HepG2 (cell line): ENCODE results near the gene EXOC3L4. TPM values are rescaled to one million over a fixed set of nuclear protein-coding genes. Genes with fewer than 3 reads are reported as not detected.

ENCODE experiments used
- ATAC-seq: fragments of 200-7000 bp; cut with Tn5 transposase; 3 replicates; pipeline ENCODE4 v1.9.1; 2020; ENCODE audit warnings: mild to moderate bottlenecking, moderate library complexity
- BruUV-seq: library from RNA; stranded (reverse); fragments of 400-500 nt; replicated peaks from 2 replicates; lab custom pipeline; 2021; lab: Mats Ljungman, UMichigan
- CTCF ChIA-PET: fragments of 300-600 bp; formaldehyde crosslinking; extraction: SDS; loops from one replicate; lab custom pipeline; 2021; ENCODE audit warnings: low total read pairs, inconsistent platforms, low intra/inter-chr PET ratio; lab: Yijun Ruan, JAX
- POLR2A ChIA-PET: fragments of 350-600 bp; sonication (Branson Sonifier 250); formaldehyde crosslinking; loops from one replicate; lab custom pipeline; 2020; ENCODE audit warnings: antibody characterized with exemption, inconsistent platforms; lab: Yijun Ruan, JAX
- DNase-seq: peaks from one replicate; pipeline ENCODE4 v3.0.0-alpha.2; 2015; ENCODE audit warnings: low spot score
- FAIRE-seq: peaks from 3 replicates; lab custom pipeline; 2011; peaks lifted over from hg19 to GRCh38; lab: Jason Lieb, UNC
- H2AFZ ChIP-seq: one replicate; pipeline ENCODE4 v1.6.1; 2011; ENCODE audit warnings: low read length, inconsistent platforms
- H3K27ac ChIP-seq: fragments of 300-600 bp; 3 replicates; pipeline ENCODE4 v1.8.0; 2011; ENCODE audit warnings: mixed run types, mild to moderate bottlenecking, mixed read lengths, low read length, inconsistent platforms; ENCODE audit not compliant: insufficient read depth; ENCODE audit errors: extremely low read length
- H3K27me3 ChIP-seq, 2 experiments: fragments of 200-600 bp in 1 of 2; 2 replicates in 1 of 2; 3 replicates in 1 of 2; pipeline versions ENCODE4 v1.6.0 to v1.8.0; 2011; ENCODE audit warnings: low read length in 2 of 2, mild to moderate bottlenecking in 2 of 2, moderate library complexity in 2 of 2, inconsistent platforms in 1 of 2; ENCODE audit not compliant: insufficient read depth in 2 of 2, control insufficient read depth in 1 of 2
- H3K36me3 ChIP-seq, 2 experiments: fragments of 200-600 bp in 1 of 2; replicated peaks in 1 of 2; 2 replicates in 1 of 2; 3 replicates in 1 of 2; pipeline versions ENCODE4 v1.5.1 to v1.8.0; 2011; ENCODE audit warnings: low read length in 2 of 2, inconsistent platforms in 1 of 2; ENCODE audit not compliant: insufficient read depth in 2 of 2, control insufficient read depth in 1 of 2
- H3K4me1 ChIP-seq: 2 replicates; pipeline ENCODE4 v1.5.1; 2012; ENCODE audit warnings: low read length, inconsistent platforms; ENCODE audit not compliant: insufficient read depth
- H3K4me2 ChIP-seq: 2 replicates; pipeline ENCODE4 v1.6.0; 2011; ENCODE audit warnings: low read depth, low read length, inconsistent platforms
- H3K4me3 ChIP-seq, 3 experiments: fragments of 200-600 bp in 1 of 3; sonication (generic), shearing (Covaris generic) in 1 of 3; replicated peaks in 1 of 3; 2 replicates each; pipeline ENCODE4 v1.5.1; 2011 to 2016; ENCODE audit warnings: low read length in 3 of 3, inconsistent platforms in 2 of 3, low read depth in 2 of 3, mild to moderate bottlenecking in 2 of 3, control low read depth in 1 of 3, mixed read lengths in 1 of 3; ENCODE audit not compliant: insufficient read depth in 1 of 3
- H3K79me2 ChIP-seq: one replicate; pipeline ENCODE4 v1.6.1; 2011; ENCODE audit warnings: low read length, inconsistent platforms; ENCODE audit not compliant: insufficient read depth
- H3K9ac ChIP-seq: 2 replicates; pipeline ENCODE4 v1.6.0; 2011; ENCODE audit warnings: mild to moderate bottlenecking, low read depth, low read length, inconsistent platforms; ENCODE audit not compliant: insufficient read depth
- H3K9me3 ChIP-seq: 2 replicates; pipeline ENCODE4 v1.5.1; 2012; ENCODE audit warnings: mild to moderate bottlenecking, low read length
- H4K20me1 ChIP-seq: 2 replicates; pipeline ENCODE4 v1.6.0; 2011; ENCODE audit warnings: inconsistent platforms, mild to moderate bottlenecking, low read length, moderate library complexity; ENCODE audit not compliant: insufficient read depth
- GATAD1 ChIP-seq: IDR thresholded peaks from 2 replicates; pipeline ENCODE4 v1.6.1; 2016; ENCODE audit warnings: missing genetic modification reagents, missing compliant biosample characterization
- HOXA3 ChIP-seq: sonication (generic); formaldehyde crosslinking; IDR thresholded peaks from 2 replicates; pipeline ENCODE4 v1.5.0; 2020; ENCODE audit warnings: missing genetic modification reagents
- IRF9 ChIP-seq: sonication (generic); formaldehyde crosslinking; IDR thresholded peaks from 2 replicates; pipeline ENCODE4 v1.8.0; 2022; ENCODE audit warnings: missing genetic modification reagents, mild to moderate bottlenecking, borderline replicate concordance
- NFAT5 ChIP-seq: sonication (generic); formaldehyde crosslinking; IDR thresholded peaks from 2 replicates; pipeline ENCODE4 v1.4.0; 2020; ENCODE audit warnings: missing genetic modification reagents
- PHF8 ChIP-seq: sonication (generic); formaldehyde crosslinking; IDR thresholded peaks from 2 replicates; pipeline ENCODE4 v1.5.0; 2020; ENCODE audit warnings: missing genetic modification reagents
- SAP130 ChIP-seq: IDR thresholded peaks from 2 replicates; pipeline ENCODE4 v1.6.1; 2016; ENCODE audit warnings: low read depth
- SP2 ChIP-seq: sonication (generic); formaldehyde crosslinking; IDR thresholded peaks from 2 replicates; pipeline ENCODE4 v1.5.1; 2020; ENCODE audit warnings: mild to moderate bottlenecking, missing genetic modification reagents
- TFAP4 ChIP-seq: sonication (generic); IDR thresholded peaks from 2 replicates; pipeline ENCODE4 v1.6.1; 2016; ENCODE audit warnings: low read depth, borderline replicate concordance
- ZNF121 ChIP-seq: sonication (generic); formaldehyde crosslinking; IDR thresholded peaks from 2 replicates; pipeline ENCODE4 v1.5.0; 2020; ENCODE audit warnings: mild to moderate bottlenecking, missing genetic modification reagents
- ZNF687 ChIP-seq: sonication (generic); formaldehyde crosslinking; IDR thresholded peaks from 2 replicates; pipeline ENCODE4 v1.5.1; 2020; ENCODE audit warnings: mild to moderate bottlenecking, missing genetic modification reagents, moderate library complexity
- ZNF737 ChIP-seq: sonication (generic); formaldehyde crosslinking; IDR thresholded peaks from 2 replicates; pipeline ENCODE4 v1.5.0; 2020; ENCODE audit warnings: missing genetic modification reagents, mild to moderate bottlenecking, borderline replicate concordance
- WGBS: methylation state at CpG from one replicate; pipeline ENCODE4 v1.1.6; 2017; ENCODE audit warnings: low lambda C conversion rate; 5-methylcytosine and 5-hydroxymethylcytosine counted together
- in situ Hi-C: cut with HindIII; loops from 2 replicates; pipeline ENCODE4 v1.10.0; 2017; ENCODE audit warnings: low pct_unique_long_range_greater_than_20kb; ENCODE audit not compliant: extremely low pct_ligation_motif_present
- intact Hi-C: fragments of 100-400 bp; cut with micrococcal nuclease; formaldehyde crosslinking; loops from one replicate; pipeline ENCODE4 v1.10.0; 2022; ENCODE audit not compliant: unreplicated experiment
- polyA plus RNA-seq, 8 experiments: library from polyadenylated mRNA; depleted of rRNA in 3 of 8; stranded (reverse) in 7 of 8; unstranded in 1 of 8; fragments of >200 nt; fragmentation: Illumina TruSeq in 4 of 8; extraction: Trizol in 4 of 8; gene quantifications; 2 replicates each; pipeline versions ENCODE4 v1.2.1 to v1.2.3, GENCODE V29; 2011 to 2016; ENCODE audit warnings: low read depth in 4 of 8, missing spikeins in 1 of 8, mixed read lengths in 1 of 8; ENCODE audit not compliant: insufficient read depth in 1 of 8
- total RNA-seq, 5 experiments: library from RNA; depleted of rRNA; stranded (reverse); fragments of >200 nt; fragmentation: Illumina TruSeq; extraction: Trizol; gene quantifications; 2 replicates each; pipeline ENCODE4 v1.2.3, GENCODE V29; 2016; ENCODE audit warnings: low read depth in 1 of 5

The EXOC3L4 gene
- total and polyA plus RNA-seq, 2 of the 13 experiments (the other 11 are each of a cell fraction or from before 2014, with no cell fraction given) = 11.8 to 27.0 TPM

GRCh38 chr14:103056322-103057027 lies 38.0 kb upstream of the EXOC3L4 start:
- Histone ChIP-seq H3K4me1 (peaks cover 37% of the 10 kb centered on the region), H3K27me3 (no peaks in the 10 kb centered on the region), H3K27ac (peak overlapping the region; percentile 63), H3K9ac (peak overlapping the region; percentile 73), H2AFZ (no peak overlapping the region), H3K79me2 (peaks cover 32% of the 10 kb centered on the region), H3K4me3 (peak overlapping the region; percentile 67 to 98 (median 91)), H3K4me2 (peak overlapping the region; percentile 76), H3K36me3 (no peaks in the 10 kb centered on the region; a peak in 2 of 5 replicates), H3K9me3 (no peaks in the 10 kb centered on the region), H4K20me1 (peaks cover 5% of the 10 kb centered on the region; the same call in 1 of the 2 replicates)
- 4% methylated on average over 29 of the region's 50 CpGs for WGBS
- intact Hi-C loops = no loop called here
- no TSS peak for BruUV-seq
- no peak for DNase-seq
- POLR2A ChIA-PET = interaction anchor here (0.6 to 1.3 kb wide), 2 partner anchors 44 to 69 kb away, joined by 4 read pairs; no protein-coding TSS in a partner anchor
- CTCF ChIA-PET = no interaction called here
- in situ Hi-C loops = no loop called here
- no peak for FAIRE-seq
- peak; percentile 6; the same call in 2 of the 3 replicates for ATAC-seq
- TF ChIP-seq ZNF687 (CRISPR knock-in tag) = peak; percentile 37; the same call in 1 of the 2 replicates
- peak; percentile 25; the same call in 1 of the 2 replicates for TF ChIP-seq SAP130
- 0 out of 2 replicates have a peak, but pooled peaks have one; percentile 24 for TF ChIP-seq IRF9 (CRISPR knock-in tag)
- 0 out of 2 replicates have a peak, but pooled peaks have one; percentile 8 for TF ChIP-seq PHF8
- TF ChIP-seq GATAD1 (CRISPR knock-in tag) = peak; percentile 25; the same call in 1 of the 2 replicates
- peak; percentile 33; the same call in 1 of the 2 replicates for TF ChIP-seq SP2
- TF ChIP-seq TFAP4 = no peak
- no peak for TF ChIP-seq NFAT5 (CRISPR knock-in tag)
- TF ChIP-seq ZNF737 (CRISPR knock-in tag) = no peak
- no peak for TF ChIP-seq ZNF121 (CRISPR knock-in tag)
- TF ChIP-seq HOXA3 (CRISPR knock-in tag) = peak; percentile 33; the same call in 1 of the 2 replicates
